ENCODE data around the gene INO80C.

INO80C gene

GRCh38 chr18:35511428-35511827 lies 13.7 kb upstream of the INO80C start:
- Histone ChIP-seq H3K27me3 (ENCODE audit: insufficient read depth, low read length) (no peaks in the 10 kb centered on the region), H3K36me3 (ENCODE audit: insufficient read depth, low read length) (no peaks in the 10 kb centered on the region), H3K9me2 (ENCODE audit: low read depth, low read length) (no peaks in the 10 kb centered on the region), H3K9me3 (ENCODE audit: low read length) (no peaks in the 10 kb centered on the region), H3K9ac (ENCODE audit: low read length) (no peak overlapping the region), H3K4me3 (ENCODE audit: low read depth, low read length, poor library complexity, severe bottlenecking) (no peak overlapping the region), H3K4me2 (ENCODE audit: low read length) (no peak overlapping the region), H3K4me1 (ENCODE audit: insufficient read depth, low read length, severe bottlenecking) (no peaks in the 10 kb centered on the region), H2AFZ (ENCODE audit: low read length) (no peak overlapping the region), H3K79me2 (ENCODE audit: insufficient read depth, low read length) (no peaks in the 10 kb centered on the region), H3F3A (ENCODE audit: insufficient read depth, low read length) (no peaks in the 10 kb centered on the region), H4K20me1 (ENCODE audit: insufficient read depth, low read length) (no peaks in the 10 kb centered on the region), H3K27ac (ENCODE audit: low read depth, low read length, poor library complexity, severe bottlenecking) (no peak overlapping the region)
- no peak for TF ChIP-seq EZH2 (IDR thresholded peaks at IDR 0.05; ENCODE audit: borderline replicate concordance, low read length)
- TF ChIP-seq, protein P1, sequence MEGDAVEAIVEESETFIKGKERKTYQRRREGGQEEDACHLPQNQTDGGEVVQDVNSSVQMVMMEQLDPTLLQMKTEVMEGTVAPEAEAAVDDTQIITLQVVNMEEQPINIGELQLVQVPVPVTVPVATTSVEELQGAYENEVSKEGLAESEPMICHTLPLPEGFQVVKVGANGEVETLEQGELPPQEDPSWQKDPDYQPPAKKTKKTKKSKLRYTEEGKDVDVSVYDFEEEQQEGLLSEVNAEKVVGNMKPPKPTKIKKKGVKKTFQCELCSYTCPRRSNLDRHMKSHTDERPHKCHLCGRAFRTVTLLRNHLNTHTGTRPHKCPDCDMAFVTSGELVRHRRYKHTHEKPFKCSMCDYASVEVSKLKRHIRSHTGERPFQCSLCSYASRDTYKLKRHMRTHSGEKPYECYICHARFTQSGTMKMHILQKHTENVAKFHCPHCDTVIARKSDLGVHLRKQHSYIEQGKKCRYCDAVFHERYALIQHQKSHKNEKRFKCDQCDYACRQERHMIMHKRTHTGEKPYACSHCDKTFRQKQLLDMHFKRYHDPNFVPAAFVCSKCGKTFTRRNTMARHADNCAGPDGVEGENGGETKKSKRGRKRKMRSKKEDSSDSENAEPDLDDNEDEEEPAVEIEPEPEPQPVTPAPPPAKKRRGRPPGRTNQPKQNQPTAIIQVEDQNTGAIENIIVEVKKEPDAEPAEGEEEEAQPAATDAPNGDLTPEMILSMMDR (IDR thresholded peaks at IDR 0.05; ENCODE audit: low read length): no peak

DNA sequence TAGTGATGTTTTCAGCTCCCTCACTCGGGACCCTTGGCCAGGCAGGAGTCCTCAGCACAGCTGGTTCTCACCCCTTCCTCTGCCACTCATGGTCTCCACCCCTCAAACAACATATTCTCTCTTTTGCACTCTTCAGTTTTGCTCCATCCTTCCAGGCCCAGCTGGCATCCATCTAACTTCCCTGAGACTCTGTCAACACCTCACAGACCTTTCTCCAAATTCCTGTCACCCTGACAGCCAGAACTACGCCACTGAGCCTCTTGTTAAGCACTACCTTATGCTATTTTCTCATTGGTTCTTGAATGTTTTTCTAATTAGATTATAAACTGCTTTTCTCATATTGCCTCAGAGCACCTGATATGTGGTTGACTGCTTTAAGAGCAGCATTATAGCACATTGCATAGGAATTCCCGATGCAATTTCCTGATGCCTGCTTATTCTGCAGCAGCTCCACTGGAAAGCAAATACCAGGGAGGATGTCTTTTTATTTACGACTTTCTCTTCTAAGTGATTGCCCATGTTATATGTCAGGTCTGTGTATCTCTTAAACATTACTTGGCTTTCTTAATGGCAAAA lies 12.4 kb upstream of the INO80C start:
- Histone ChIP-seq H3K79me2 (ENCODE audit: insufficient read depth, low read length) (no peaks in the 10 kb centered on the region), H3K36me3 (ENCODE audit: insufficient read depth, low read length) (no peaks in the 10 kb centered on the region), H3K4me1 (ENCODE audit: insufficient read depth, low read length, severe bottlenecking) (no peaks in the 10 kb centered on the region), H3F3A (ENCODE audit: insufficient read depth, low read length) (no peaks in the 10 kb centered on the region), H3K4me2 (ENCODE audit: low read length) (no peak overlapping the region), H3K4me3 (ENCODE audit: low read depth, low read length, poor library complexity, severe bottlenecking) (no peak overlapping the region), H4K20me1 (ENCODE audit: insufficient read depth, low read length) (no peaks in the 10 kb centered on the region), H3K27ac (ENCODE audit: low read depth, low read length, poor library complexity, severe bottlenecking) (no peak overlapping the region), H3K9ac (ENCODE audit: low read length) (no peak overlapping the region), H2AFZ (ENCODE audit: low read length) (no peak overlapping the region), H3K27me3 (ENCODE audit: insufficient read depth, low read length) (no peaks in the 10 kb centered on the region), H3K9me3 (ENCODE audit: low read length) (no peaks in the 10 kb centered on the region), H3K9me2 (ENCODE audit: low read depth, low read length) (no peaks in the 10 kb centered on the region)
- TF ChIP-seq, protein P1 (IDR thresholded peaks at IDR 0.05; ENCODE audit: low read length): no peak
- TF ChIP-seq EZH2 (IDR thresholded peaks at IDR 0.05; ENCODE audit: borderline replicate concordance, low read length): no peak

DNA sequence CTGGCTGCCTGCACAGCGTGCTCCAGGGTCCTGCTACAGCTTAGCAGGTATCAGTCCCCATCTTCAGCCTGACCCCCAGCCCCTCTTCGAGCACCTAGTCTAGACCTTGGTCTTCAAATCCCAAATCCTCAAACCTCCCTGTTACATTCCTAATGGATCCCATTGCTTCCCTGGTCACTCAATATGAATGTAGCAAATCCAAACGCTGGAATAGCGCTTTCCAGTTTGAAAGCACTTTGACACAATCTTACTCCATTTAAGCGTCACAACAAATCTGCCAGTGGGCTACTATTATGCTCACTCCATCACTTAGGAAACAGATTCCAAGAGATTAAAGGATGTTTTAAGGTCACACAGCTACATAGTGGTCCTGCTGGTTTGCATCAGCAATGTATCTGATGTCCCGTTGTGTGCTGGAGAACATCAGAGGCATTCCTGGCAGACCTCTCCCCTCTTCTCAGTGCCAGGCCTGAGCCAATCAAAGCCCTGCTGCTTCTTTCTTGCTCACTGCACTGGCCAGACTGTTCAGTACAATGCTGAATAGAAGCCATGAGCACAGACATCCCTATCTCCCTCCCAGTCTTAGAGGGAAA lies 11.1 kb upstream of the INO80C start:
- Histone ChIP-seq H3K79me2 (ENCODE audit: insufficient read depth, low read length) (no peaks in the 10 kb centered on the region), H3K36me3 (ENCODE audit: insufficient read depth, low read length) (no peaks in the 10 kb centered on the region), H3K4me2 (ENCODE audit: low read length) (no peak overlapping the region), H4K20me1 (ENCODE audit: insufficient read depth, low read length) (no peaks in the 10 kb centered on the region), H3K4me3 (ENCODE audit: low read depth, low read length, poor library complexity, severe bottlenecking) (no peak overlapping the region), H2AFZ (ENCODE audit: low read length) (no peak overlapping the region), H3F3A (ENCODE audit: insufficient read depth, low read length) (no peaks in the 10 kb centered on the region), H3K9me3 (ENCODE audit: low read length) (no peaks in the 10 kb centered on the region), H3K27ac (ENCODE audit: low read depth, low read length, poor library complexity, severe bottlenecking) (no peak overlapping the region), H3K9ac (ENCODE audit: low read length) (no peak overlapping the region), H3K4me1 (ENCODE audit: insufficient read depth, low read length, severe bottlenecking) (no peaks in the 10 kb centered on the region), H3K27me3 (ENCODE audit: insufficient read depth, low read length) (no peaks in the 10 kb centered on the region), H3K9me2 (ENCODE audit: low read depth, low read length) (no peaks in the 10 kb centered on the region)
- TF ChIP-seq EZH2 (IDR thresholded peaks at IDR 0.05; ENCODE audit: borderline replicate concordance, low read length): no peak
- TF ChIP-seq, protein P1 (IDR thresholded peaks at IDR 0.05; ENCODE audit: low read length): no peak
